VCaP (cell line): Measurements from ENCODE around the gene USP3.

Experiments
- H3K27ac ChIP-seq: fragments of 450-650 bp; 2 replicates; pipeline ENCODE4 v1.5.1; 2017
- TF ChIP-seq, protein P1 (sequence below): fragments of 450-650 bp; conservative IDR thresholded peaks from 2 replicates; pipeline ENCODE4 v1.5.1; 2017; ENCODE audit warnings: mild to moderate bottlenecking, moderate library complexity

The USP3 gene

DNA sequence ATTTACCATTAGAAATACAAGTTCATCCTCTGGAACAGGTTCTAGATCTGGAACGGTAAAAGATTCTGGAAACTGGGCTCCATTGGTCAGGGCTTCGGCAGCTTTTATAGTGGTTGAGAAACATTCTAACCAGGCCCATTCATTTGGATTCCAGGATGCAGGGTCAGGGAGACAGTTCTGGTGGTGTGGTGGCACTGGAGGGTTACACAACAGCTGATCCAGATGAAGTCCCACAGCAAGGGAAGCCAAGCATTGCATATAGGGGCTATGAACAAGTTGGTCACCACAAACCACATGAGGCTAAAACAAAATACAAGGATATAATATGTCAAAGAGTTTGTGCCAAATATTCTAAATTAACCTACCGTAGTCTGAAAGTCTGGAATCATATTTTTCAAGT, 135.8 kb downstream of the USP3 start:
- TF ChIP-seq, protein P1, sequence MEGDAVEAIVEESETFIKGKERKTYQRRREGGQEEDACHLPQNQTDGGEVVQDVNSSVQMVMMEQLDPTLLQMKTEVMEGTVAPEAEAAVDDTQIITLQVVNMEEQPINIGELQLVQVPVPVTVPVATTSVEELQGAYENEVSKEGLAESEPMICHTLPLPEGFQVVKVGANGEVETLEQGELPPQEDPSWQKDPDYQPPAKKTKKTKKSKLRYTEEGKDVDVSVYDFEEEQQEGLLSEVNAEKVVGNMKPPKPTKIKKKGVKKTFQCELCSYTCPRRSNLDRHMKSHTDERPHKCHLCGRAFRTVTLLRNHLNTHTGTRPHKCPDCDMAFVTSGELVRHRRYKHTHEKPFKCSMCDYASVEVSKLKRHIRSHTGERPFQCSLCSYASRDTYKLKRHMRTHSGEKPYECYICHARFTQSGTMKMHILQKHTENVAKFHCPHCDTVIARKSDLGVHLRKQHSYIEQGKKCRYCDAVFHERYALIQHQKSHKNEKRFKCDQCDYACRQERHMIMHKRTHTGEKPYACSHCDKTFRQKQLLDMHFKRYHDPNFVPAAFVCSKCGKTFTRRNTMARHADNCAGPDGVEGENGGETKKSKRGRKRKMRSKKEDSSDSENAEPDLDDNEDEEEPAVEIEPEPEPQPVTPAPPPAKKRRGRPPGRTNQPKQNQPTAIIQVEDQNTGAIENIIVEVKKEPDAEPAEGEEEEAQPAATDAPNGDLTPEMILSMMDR: no peak

More for the DNA sequence above, 135.8 kb downstream of the USP3 start:
- no peak overlapping the region for H3K27ac ChIP-seq
